Mesothelial cell of epicardium (in vitro differentiated cells): ENCODE data around the gene WDFY3. TPM values are rescaled to one million over a fixed set of nuclear protein-coding genes. Genes with fewer than 3 reads are reported as not detected.
"Not testable (repeated sequence)": the region's sequence is repeated elsewhere in the genome, so short reads cannot be mapped to it uniquely, and the experiment has no call there.

Source experiments
- DNase-seq, 2 experiments: peaks; one replicate each; pipeline ENCODE4 v3.0.0; 2021; ENCODE audit warnings: low spot score in 2 of 2; ENCODE audit not compliant: unreplicated experiment in 2 of 2
- H3K27ac Mint-ChIP-seq: 2 replicates; pipeline ENCODE4 v1.8.0; 2021; ENCODE audit warnings: mixed read lengths
- H3K27me3 Mint-ChIP-seq: 2 replicates; pipeline ENCODE4 v1.8.0; 2021; ENCODE audit warnings: low read depth, mixed read lengths
- H3K36me3 Mint-ChIP-seq: 2 replicates; pipeline ENCODE4 v1.8.0; 2021; ENCODE audit warnings: mixed read lengths
- H3K4me1 Mint-ChIP-seq: 2 replicates; pipeline ENCODE4 v1.8.0; 2021; ENCODE audit warnings: mixed read lengths
- H3K4me3 Mint-ChIP-seq: 2 replicates; pipeline ENCODE4 v1.8.0; 2021; ENCODE audit warnings: mild to moderate bottlenecking, moderate library complexity, mixed read lengths
- H3K9me3 Mint-ChIP-seq: 2 replicates; pipeline ENCODE4 v1.8.0; 2021; ENCODE audit warnings: mixed read lengths
- CTCF ChIP-seq: fragments of 200-600 bp; sonication (generic); IDR thresholded peaks from one replicate; pipeline ENCODE4 v1.5.0; 2021; ENCODE audit warnings: antibody characterized with exemption; ENCODE audit not compliant: unreplicated experiment
- total RNA-seq: library from RNA; stranded (reverse); gene quantifications from 3 replicates; pipeline ENCODE4 v1.2.1, GENCODE V29; 2021

WDFY3 gene
- total RNA-seq, 1 donor from 2014 or later = 115 TPM

- Mint-ChIP-seq H3K9me3 (no peaks in the 10 kb centered on the region), H3K36me3 (peaks cover 22% of the 10 kb centered on the region), H3K27ac (no peak overlapping the region), H3K4me1 (no peaks in the 10 kb centered on the region), H3K4me3 (no peak overlapping the region), H3K27me3 (no peaks in the 10 kb centered on the region)
- DNase-seq = no peak
- no peak for TF ChIP-seq CTCF
Observed at GRCh38 chr4:84808332-84808731, 158.2 kb downstream of the WDFY3 start.

- not testable (repeated sequence) for H3K27me3 Mint-ChIP-seq, H3K27ac Mint-ChIP-seq, DNase-seq, H3K9me3 Mint-ChIP-seq, H3K4me3 Mint-ChIP-seq, H3K4me1 Mint-ChIP-seq
- H3K36me3 Mint-ChIP-seq = peaks cover 32% of the 10 kb centered on the region
Observed at GRCh38 chr4:84806541-84806940, 159.9 kb downstream of the WDFY3 start.

GRCh38 chr4:84804136-84804535 is 162.4 kb downstream of the WDFY3 start:
- TF ChIP-seq CTCF = no peak
- H3K27me3 Mint-ChIP-seq = no peaks in the 10 kb centered on the region
- H3K9me3 Mint-ChIP-seq = no peaks in the 10 kb centered on the region
- H3K4me1 Mint-ChIP-seq = no peaks in the 10 kb centered on the region
- no peak for DNase-seq
- H3K27ac Mint-ChIP-seq = no peak overlapping the region
- H3K36me3 Mint-ChIP-seq = peaks cover 38% of the 10 kb centered on the region
- no peak overlapping the region for H3K4me3 Mint-ChIP-seq

DNA sequence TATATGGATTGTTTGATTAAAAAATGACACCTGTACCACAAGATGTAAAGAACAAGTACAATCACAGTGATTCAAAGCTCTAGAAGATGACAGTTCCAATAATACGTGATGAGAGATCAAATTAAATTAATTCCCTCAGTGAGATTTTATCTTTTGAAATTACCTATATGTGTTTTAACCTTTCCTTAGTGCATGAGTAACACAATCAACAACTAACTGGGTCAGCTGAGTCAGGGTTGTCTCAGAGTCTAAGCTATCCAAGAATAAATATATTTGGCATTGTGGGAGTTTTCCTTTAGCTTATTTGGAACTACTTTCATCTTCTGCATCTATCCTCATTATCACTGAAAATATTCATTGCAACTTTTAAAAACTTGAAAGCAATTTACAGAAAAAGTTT is 162.8 kb downstream of the WDFY3 start:
- Mint-ChIP-seq H3K4me1 (no peaks in the 10 kb centered on the region), H3K27ac (no peak overlapping the region), H3K27me3 (no peaks in the 10 kb centered on the region), H3K9me3 (no peaks in the 10 kb centered on the region), H3K4me3 (no peak overlapping the region), H3K36me3 (peaks cover 37% of the 10 kb centered on the region)
- no peak for TF ChIP-seq CTCF
- no peak for DNase-seq

DNA sequence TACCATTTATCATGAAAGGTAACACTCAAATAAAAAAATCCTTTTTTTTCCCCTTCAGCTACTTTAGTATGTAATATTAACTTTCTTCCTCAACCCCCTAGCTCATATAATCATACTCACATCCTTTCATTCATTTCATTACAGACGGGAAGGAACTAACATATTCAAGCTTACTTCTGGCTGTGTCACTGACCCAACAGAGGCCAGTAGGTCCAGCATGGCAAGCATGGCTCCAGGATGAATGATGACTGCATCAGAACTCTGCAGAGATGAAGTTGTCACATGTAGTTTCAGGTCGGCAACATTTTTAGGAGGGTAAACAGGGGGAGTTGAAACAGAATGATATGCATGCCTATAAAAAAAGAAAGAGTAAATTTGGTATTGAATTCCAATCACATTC is 163.4 kb downstream of the WDFY3 start:
- H3K4me3 Mint-ChIP-seq = no peak overlapping the region
- DNase-seq = no peak
- H3K9me3 Mint-ChIP-seq = no peaks in the 10 kb centered on the region
- peaks cover 36% of the 10 kb centered on the region for H3K36me3 Mint-ChIP-seq
- no peak for TF ChIP-seq CTCF
- no peak overlapping the region for H3K27ac Mint-ChIP-seq
- no peaks in the 10 kb centered on the region for H3K27me3 Mint-ChIP-seq
- H3K4me1 Mint-ChIP-seq = no peaks in the 10 kb centered on the region

DNA sequence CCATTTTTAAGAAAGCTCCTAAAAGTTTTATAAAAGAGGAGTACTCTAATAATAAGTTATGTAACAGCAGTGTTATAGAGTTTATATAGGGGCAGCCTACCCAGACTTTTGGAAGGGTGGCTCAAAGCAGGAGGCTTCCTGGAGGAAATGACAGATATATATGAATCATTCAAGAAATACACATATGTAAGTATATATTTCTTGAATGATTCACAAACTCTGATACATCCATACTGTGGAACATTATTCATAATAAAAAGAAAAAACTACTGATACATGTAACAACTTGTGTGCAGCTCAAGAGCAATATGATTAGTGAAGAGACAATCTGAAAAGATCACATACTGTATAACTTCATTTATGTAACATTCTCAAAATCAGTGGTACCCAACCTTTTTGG is 166.2 kb downstream of the WDFY3 start:
- Mint-ChIP-seq H3K4me1 (no peaks in the 10 kb centered on the region), H3K27me3 (no peaks in the 10 kb centered on the region), H3K9me3 (no peaks in the 10 kb centered on the region), H3K36me3 (peaks cover 39% of the 10 kb centered on the region), H3K27ac (no peak overlapping the region), H3K4me3 (no peak overlapping the region)
- no peak for TF ChIP-seq CTCF
- no peak for DNase-seq
